Naive thymus-derived CD8-positive, alpha-beta T cell (primary cell): Measurements from ENCODE around the gene TMEM143. TPM values are rescaled to one million over a fixed set of nuclear protein-coding genes. Genes with fewer than 3 reads are reported as not detected.
A peak's percentile ranks its signal among the peaks of the same experiment; 100 is the strongest.
"Not testable (repeated sequence)": the region's sequence is repeated elsewhere in the genome, so short reads cannot be mapped to it uniquely, and the experiment has no call there.

Source experiments
- ATAC-seq, 2 donors: fragments of 150-1000 bp; cut with Tn5 transposase in 1 of 2; sonication (Bioruptor Pico), chemical (Tn5 transposase) in 1 of 2; 1 replicate in 1 of 2; 2 replicates in 1 of 2; pipeline ENCODE4 v1.10.0; 2021; ENCODE audit warnings: mild to moderate bottlenecking in 2 of 2, moderate library complexity in 2 of 2
- POLR2A ChIA-PET: fragments of 350-600 bp; sonication (Branson Sonifier 250); formaldehyde crosslinking; loops from one replicate; lab custom pipeline; 2021; ENCODE audit warnings: antibody characterized with exemption; lab: Charles Lee
- DNase-seq, 10 donors: peaks; one replicate each; pipeline versions ENCODE4 v3.0.0 to v3.0.0-alpha.2; 2020 to 2022
- H3K27ac Mint-ChIP-seq, 10 donors: one replicate each; pipeline ENCODE4 v1.8.0; 2020 to 2022; ENCODE audit warnings: mild to moderate bottlenecking in 10 of 10, mixed read lengths in 10 of 10, moderate library complexity in 4 of 10, inconsistent platforms in 1 of 10
- H3K27me3 Mint-ChIP-seq, 5 donors: one replicate each; pipeline ENCODE4 v1.8.0; 2021 to 2022; ENCODE audit warnings: mixed read lengths in 5 of 5
- H3K36me3 Mint-ChIP-seq, 3 donors: one replicate each; pipeline ENCODE4 v1.8.0; 2020 to 2022; ENCODE audit warnings: mixed read lengths in 3 of 3, mild to moderate bottlenecking in 2 of 3, inconsistent platforms in 1 of 3
- H3K4me1 Mint-ChIP-seq, 4 donors: one replicate each; pipeline ENCODE4 v1.8.0; 2021 to 2022; ENCODE audit warnings: mixed read lengths in 4 of 4
- H3K4me3 Mint-ChIP-seq, 10 donors: one replicate each; pipeline ENCODE4 v1.8.0; 2020 to 2022; ENCODE audit warnings: mild to moderate bottlenecking in 10 of 10, mixed read lengths in 10 of 10, moderate library complexity in 6 of 10, inconsistent platforms in 1 of 10
- H3K9me3 Mint-ChIP-seq, 9 donors: one replicate each; pipeline ENCODE4 v1.8.0; 2020 to 2022; ENCODE audit warnings: mixed read lengths in 9 of 9, mild to moderate bottlenecking in 3 of 9, inconsistent platforms in 1 of 9, moderate library complexity in 1 of 9
- polyA plus RNA-seq, 3 donors: library from polyadenylated mRNA; unstranded; fragments of 300-500 nt; fragmentation: Illumina TruSeq; gene quantifications; one replicate each; pipeline ENCODE4 v1.2.3, GENCODE V29; 2021
- total RNA-seq, 8 experiments: library from RNA in 2 of 8; stranded (reverse) in 2 of 8; gene quantifications; one replicate each; pipeline ENCODE4 v1.2.3 and lab custom pipeline; 2021 to 2026

Gene TMEM143
- total and polyA plus RNA-seq, 5 experiments from 2014 or later: 3.9 to 29.4 (median 10.7) TPM

GRCh38 chr19:48295458-48295857 is 68.3 kb downstream of the TMEM143 start:
- H3K27me3 Mint-ChIP-seq: peaks cover 0 to 15% (median 0%) of the 10 kb centered on the region in 5 donors
- DNase-seq (no peak), ATAC-seq (no peak)
- H3K4me1 Mint-ChIP-seq: peaks cover 1 to 7% (median 7%) of the 10 kb centered on the region in 4 donors
- POLR2A ChIA-PET: no interaction called here
- H3K9me3 Mint-ChIP-seq: no peaks in the 10 kb centered on the region
- H3K27ac Mint-ChIP-seq: no peak overlapping the region
- H3K36me3 Mint-ChIP-seq: no peaks in the 10 kb centered on the region
- no peak overlapping the region for H3K4me3 Mint-ChIP-seq

- no peak overlapping the region for H3K4me3 Mint-ChIP-seq
- POLR2A ChIA-PET: no interaction called here
- no peaks in the 10 kb centered on the region for H3K9me3 Mint-ChIP-seq
- no peak for DNase-seq
- H3K27me3 Mint-ChIP-seq: peaks cover 0 to 15% (median 0%) of the 10 kb centered on the region in 5 donors
- peak overlapping the region in 1 of 10 donors; percentile 27 for H3K27ac Mint-ChIP-seq
- peaks cover 0 to 3% (median 0%) of the 10 kb centered on the region in 3 donors for H3K36me3 Mint-ChIP-seq
- H3K4me1 Mint-ChIP-seq: peaks cover 0 to 7% (median 7%) of the 10 kb centered on the region in 4 donors
- no peak for ATAC-seq
Measured at GRCh38 chr19:48292798-48293197, 70.9 kb downstream of the TMEM143 start.

GRCh38 chr19:48291489-48291815 is 72.3 kb downstream of the TMEM143 start:
- peak overlapping the region in 1 of 10 donors; percentile 74 for H3K27ac Mint-ChIP-seq

GRCh38 chr19:48290771-48291488 is 72.8 kb downstream of the TMEM143 start:
- H3K4me1 Mint-ChIP-seq: peaks cover 0 to 7% (median 7%) of the 10 kb centered on the region in 4 donors
- H3K4me3 Mint-ChIP-seq: peak overlapping the region; percentile 73 to 84 (median 80)
- H3K27ac Mint-ChIP-seq: peak overlapping the region in 2 of 10 donors; percentile 74 to 81

More at GRCh38 chr19:48291489-48291815, 72.3 kb downstream of the TMEM143 start:
- not testable (repeated sequence) for H3K4me1 Mint-ChIP-seq, H3K36me3 Mint-ChIP-seq, H3K9me3 Mint-ChIP-seq, DNase-seq
- POLR2A ChIA-PET: interaction anchor here (0.7 kb wide), 1 partner anchor 12 kb away, joined by 3 read pairs; no protein-coding TSS in a partner anchor
- H3K27me3 Mint-ChIP-seq: peaks cover 0 to 12% (median 0%) of the 10 kb centered on the region in 5 donors
- ATAC-seq: peak in 1 of 2 donors; percentile 21
- peak overlapping the region; percentile 73 to 84 (median 80) for H3K4me3 Mint-ChIP-seq

GRCh38 chr19:48290401-48290770 is 73.4 kb downstream of the TMEM143 start:
- ATAC-seq: no peak
- no peak for DNase-seq
- peak overlapping the region in 2 of 10 donors; percentile 19 to 73 for H3K4me3 Mint-ChIP-seq
- H3K4me1 Mint-ChIP-seq: peaks cover under 1 to 7% (median 7%) of the 10 kb centered on the region in 4 donors
- POLR2A ChIA-PET: interaction anchor here (0.6 kb wide), 1 partner anchor 1642 kb away, joined by 3 read pairs; no protein-coding TSS in a partner anchor
- no peak overlapping the region for H3K27ac Mint-ChIP-seq
- H3K27me3 Mint-ChIP-seq: peaks cover 0 to 7% (median under 1%) of the 10 kb centered on the region in 5 donors
- H3K36me3 Mint-ChIP-seq: peaks cover 0 to 14% (median 12%) of the 10 kb centered on the region in 3 donors
- H3K9me3 Mint-ChIP-seq: peaks cover 0 to 14% (median 4%) of the 10 kb centered on the region in 9 donors

More at GRCh38 chr19:48290771-48291488, 72.8 kb downstream of the TMEM143 start:
- DNase-seq (peak; percentile 17 to 75 (median 61)), ATAC-seq (peak; percentile 67 to 83)
- POLR2A ChIA-PET: no interaction called here
- Mint-ChIP-seq H3K36me3 (peaks cover 0 to 12% (median 11%) of the 10 kb centered on the region in 3 donors), H3K27me3 (peaks cover 0 to 9% (median 1%) of the 10 kb centered on the region in 5 donors), H3K9me3 (peaks cover 0 to 12% (median 4%) of the 10 kb centered on the region in 9 donors)

GRCh38 chr19:48287748-48288147 is 76.0 kb downstream of the TMEM143 start:
- Mint-ChIP-seq H3K9me3 (peaks cover 0 to 35% (median 4%) of the 10 kb centered on the region in 9 donors), H3K27me3 (peaks cover 0 to 8% (median 3%) of the 10 kb centered on the region in 5 donors), H3K27ac (no peak overlapping the region), H3K4me3 (no peak overlapping the region), H3K4me1 (peaks cover 2 to 7% (median 7%) of the 10 kb centered on the region in 4 donors), H3K36me3 (peaks cover 0 to 23% (median 18%) of the 10 kb centered on the region in 3 donors)
- ATAC-seq (no peak), DNase-seq (no peak)
- POLR2A ChIA-PET: interaction anchor here (0.7 kb wide), 1 partner anchor 122 kb away, joined by 3 read pairs; no protein-coding TSS in a partner anchor

- Mint-ChIP-seq H3K27ac (no peak overlapping the region), H3K36me3 (peaks cover 0 to 23% (median 18%) of the 10 kb centered on the region in 3 donors), H3K4me3 (peak overlapping the region in 1 of 10 donors; percentile 39), H3K27me3 (peaks cover 0 to 8% (median 3%) of the 10 kb centered on the region in 5 donors), H3K9me3 (peaks cover 0 to 35% (median 4%) of the 10 kb centered on the region in 9 donors), H3K4me1 (peaks cover 0 to 2% (median 0%) of the 10 kb centered on the region in 4 donors)
- DNase-seq (no peak), ATAC-seq (no peak)
- POLR2A ChIA-PET: interaction anchor here (0.6 kb wide), 1 partner anchor 14 kb away, joined by 3 read pairs; no protein-coding TSS in a partner anchor
Measured at GRCh38 chr19:48284896-48285295, 78.8 kb downstream of the TMEM143 start.

- peaks cover 0 to 23% (median 18%) of the 10 kb centered on the region in 3 donors for H3K36me3 Mint-ChIP-seq
- no peak for DNase-seq
- peaks cover 0 to 8% (median 3%) of the 10 kb centered on the region in 5 donors for H3K27me3 Mint-ChIP-seq
- no peak overlapping the region for H3K4me3 Mint-ChIP-seq
- H3K27ac Mint-ChIP-seq: no peak overlapping the region
- peaks cover 0 to 35% (median 4%) of the 10 kb centered on the region in 9 donors for H3K9me3 Mint-ChIP-seq
- H3K4me1 Mint-ChIP-seq: peaks cover 0 to 2% (median 0%) of the 10 kb centered on the region in 4 donors
- POLR2A ChIA-PET: no interaction called here
- ATAC-seq: no peak
Measured at GRCh38 chr19:48283908-48284307, 79.8 kb downstream of the TMEM143 start.

Other genes starting within 250 kb of the TMEM143 start
- gene LIG1, start 193.6 kb downstream of the TMEM143 start, total RNA-seq: 100 to 1,000 TPM; 129 to 131 TPM
- 10 to 100 TPM; 27.6 to 32.8 (median 28.8) TPM for gene LIG1, start 193.6 kb downstream of the TMEM143 start, polyA plus RNA-seq
- 1 to 10 TPM; 8.9 to 9.4 TPM for gene ZSWIM9, start 193.3 kb downstream of the TMEM143 start, total RNA-seq
- gene ZSWIM9, start 193.3 kb downstream of the TMEM143 start, polyA plus RNA-seq: 1 to 10 TPM in 1 of 3 donors, under 1 TPM in 2; 0.26 to 1.2 (median 0.91) TPM
- gene CARD8, start 108.0 kb downstream of the TMEM143 start, total RNA-seq: 100 to 1,000 TPM; 301 to 314 TPM
- 100 to 1,000 TPM in 1 of 3 donors, 10 to 100 TPM in 2; 73.3 to 104 (median 87.7) TPM for gene CARD8, start 108.0 kb downstream of the TMEM143 start, polyA plus RNA-seq
- not detected for gene ZNF114, start 93.9 kb downstream of the TMEM143 start, total RNA-seq
- gene ZNF114, start 93.9 kb downstream of the TMEM143 start, polyA plus RNA-seq: under 1 TPM in 1 of 3 donors, not detected in 2; 0.17 TPM
- 100 to 1,000 TPM; 275 to 277 TPM for gene EMP3, start 38.4 kb downstream of the TMEM143 start, total RNA-seq
- gene EMP3, start 38.4 kb downstream of the TMEM143 start, polyA plus RNA-seq: 100 to 1,000 TPM; 514 to 721 (median 617) TPM
- not detected for gene SYNGR4, start 427 bp upstream of the TMEM143 start, total RNA-seq
- gene SYNGR4, start 427 bp upstream of the TMEM143 start, polyA plus RNA-seq: not detected
- 10 to 100 TPM; 49.6 TPM for gene KDELR1, start 27.6 kb upstream of the TMEM143 start, total RNA-seq
- 10 to 100 TPM; 21.3 to 24.8 (median 22.5) TPM for gene KDELR1, start 27.6 kb upstream of the TMEM143 start, polyA plus RNA-seq
- under 1 TPM; 0.08 to 0.11 TPM for gene GRIN2D, start 29.7 kb upstream of the TMEM143 start, total RNA-seq
- not detected for gene GRIN2D, start 29.7 kb upstream of the TMEM143 start, polyA plus RNA-seq
- 10 to 100 TPM; 39.1 to 41.2 TPM for gene GRWD1, start 82.0 kb upstream of the TMEM143 start, total RNA-seq
- gene GRWD1, start 82.0 kb upstream of the TMEM143 start, polyA plus RNA-seq: 10 to 100 TPM; 32.9 to 59.9 (median 40.3) TPM
- gene KCNJ14, start 91.6 kb upstream of the TMEM143 start, total RNA-seq: 1 to 10 TPM; 2.7 to 2.9 TPM
- under 1 TPM in 2 of 3 donors, not detected in 1; 0.39 to 0.42 TPM for gene KCNJ14, start 91.6 kb upstream of the TMEM143 start, polyA plus RNA-seq
- gene CYTH2, start 105.4 kb upstream of the TMEM143 start, total RNA-seq: 10 to 100 TPM; 72.2 to 77.7 TPM
- gene CYTH2, start 105.4 kb upstream of the TMEM143 start, polyA plus RNA-seq: 10 to 100 TPM; 20.5 to 32.0 (median 28.2) TPM
- 10 to 100 TPM; 21.4 to 21.5 TPM for gene LMTK3, start 147.9 kb upstream of the TMEM143 start, total RNA-seq
- gene LMTK3, start 147.9 kb upstream of the TMEM143 start, polyA plus RNA-seq: under 1 TPM in 1 of 3 donors, not detected in 2; 0.15 TPM
- not detected for gene SULT2B1, start 188.2 kb upstream of the TMEM143 start, total RNA-seq
- gene SULT2B1, start 188.2 kb upstream of the TMEM143 start, polyA plus RNA-seq: under 1 TPM in 1 of 3 donors, not detected in 2; 0.18 TPM
- gene SPACA4, start 242.8 kb upstream of the TMEM143 start, total RNA-seq: not detected
- not detected for gene SPACA4, start 242.8 kb upstream of the TMEM143 start, polyA plus RNA-seq